Activated CD8-positive, alpha-beta memory T cell treated with anti-CD3 and anti-CD28 coated beads for 24 hours (primary cell): Measurements from ENCODE around the gene OPRL1.
"Not testable (repeated sequence)": the region's sequence is repeated elsewhere in the genome, so short reads cannot be mapped to it uniquely, and the experiment has no call there.

Experiments used
- DNase-seq: peaks from one replicate; pipeline ENCODE4 v3.0.0-alpha.2; 2020

OPRL1 gene

GRCh38 chr20:64088586-64088985, 8.7 kb downstream of the OPRL1 start:
- DNase-seq, result not testable (repeated sequence)

GRCh38 chr20:64090165-64090564, 10.3 kb downstream of the OPRL1 start:
- no peak for DNase-seq

GRCh38 chr20:64091340-64091739, 11.5 kb downstream of the OPRL1 start:
- no peak for DNase-seq

GRCh38 chr20:64091770-64092169, 11.9 kb downstream of the OPRL1 start:
- no peak for DNase-seq

- no peak for DNase-seq
Observed at GRCh38 chr20:64092258-64093012, 12.6 kb downstream of the OPRL1 start.

GRCh38 chr20:64093013-64093503, 13.2 kb downstream of the OPRL1 start:
- no peak for DNase-seq

GRCh38 chr20:64095455-64095854, 15.6 kb downstream of the OPRL1 start:
- DNase-seq, result no peak

GRCh38 chr20:64095927-64096326, 16.0 kb downstream of the OPRL1 start:
- no peak for DNase-seq

GRCh38 chr20:64096535-64096934, 16.7 kb downstream of the OPRL1 start:
- DNase-seq, result no peak

- no peak for DNase-seq
Observed at GRCh38 chr20:64098471-64099013, 18.7 kb downstream of the OPRL1 start.

GRCh38 chr20:64099086-64099786, 19.4 kb downstream of the OPRL1 start:
- no peak for DNase-seq

GRCh38 chr20:64099880-64100565, 20.1 kb downstream of the OPRL1 start:
- DNase-seq, result no peak

- DNase-seq, result no peak
Observed at GRCh38 chr20:64100566-64100888, 20.6 kb downstream of the OPRL1 start.

GRCh38 chr20:64100946-64101688, 21.2 kb downstream of the OPRL1 start:
- no peak for DNase-seq

GRCh38 chr20:64101731-64102621, 22.1 kb downstream of the OPRL1 start:
- DNase-seq, result peak; percentile 88

GRCh38 chr20:64102647-64103354, 22.9 kb downstream of the OPRL1 start:
- DNase-seq, result no peak

GRCh38 chr20:64103871-64104666, 24.2 kb downstream of the OPRL1 start:
- no peak for DNase-seq

- DNase-seq, result no peak
Observed at GRCh38 chr20:64104667-64105451, 25.0 kb downstream of the OPRL1 start.

GRCh38 chr20:64105846-64106434, 26.1 kb downstream of the OPRL1 start:
- DNase-seq, result no peak
